Upper lobe of left lung (tissue), 6 donors: ENCODE data around the gene SQSTM1. TPM values are rescaled to one million over a fixed set of nuclear protein-coding genes. Genes with fewer than 3 reads are reported as not detected.

Experiments used
- ATAC-seq, 2 donors: fragments of 200-7000 bp; cut with Tn5 transposase; one replicate each; pipeline ENCODE4 v1.9.1; 2022; ENCODE audit warnings: mild to moderate bottlenecking in 2 of 2, moderate library complexity in 2 of 2; ENCODE audit not compliant: low FRiP score in 2 of 2
- DNase-seq, 2 donors: peaks; one replicate each; pipeline ENCODE4 v3.0.0-alpha.2; 2019 to 2020
- H3K27ac ChIP-seq, 4 donors: fragments of 200-600 bp; sonication (generic); one replicate each; pipeline ENCODE4 v1.5.1; 2016 to 2019
- H3K27me3 ChIP-seq, 4 donors: fragments of 200-600 bp; sonication (generic); one replicate each; pipeline ENCODE4 v1.5.1; 2017 to 2019
- H3K36me3 ChIP-seq, 4 donors: fragments of 200-600 bp; sonication (generic); one replicate each; pipeline ENCODE4 v1.5.1; 2016 to 2019
- H3K4me1 ChIP-seq, 4 donors: fragments of 200-600 bp; sonication (generic); one replicate each; pipeline ENCODE4 v1.5.1; 2018 to 2019
- H3K4me3 ChIP-seq, 4 donors: fragments of 200-600 bp; sonication (generic); one replicate each; pipeline ENCODE4 v1.5.1; 2017 to 2019; ENCODE audit warnings: mild to moderate bottlenecking in 2 of 4, moderate library complexity in 1 of 4
- H3K9me3 ChIP-seq, 4 donors: fragments of 200-600 bp; sonication (generic); one replicate each; pipeline ENCODE4 v1.5.1; 2018 to 2019
- CTCF ChIP-seq, 6 experiments: fragments of 450-650 bp in 4 of 6; fragments of 200-600 bp in 2 of 6; sonication (generic) in 2 of 6; IDR thresholded peaks; one replicate each; pipeline ENCODE4 v1.5.1; 2016 to 2019; ENCODE audit warnings: antibody characterized with exemption in 6 of 6
- EP300 ChIP-seq, 4 donors: sonication (generic); formaldehyde crosslinking; IDR thresholded peaks; one replicate each; pipeline ENCODE4 v1.5.1; 2017; ENCODE audit warnings: antibody characterized with exemption in 4 of 4, control low read depth in 2 of 4
- POLR2A ChIP-seq, 4 donors: fragments of 450-650 bp; IDR thresholded peaks; one replicate each; pipeline ENCODE4 v1.5.1; 2016 to 2017; ENCODE audit warnings: antibody characterized with exemption in 4 of 4, mild to moderate bottlenecking in 2 of 4
- POLR2AphosphoS5 ChIP-seq, 2 donors: sonication (generic); formaldehyde crosslinking; IDR thresholded peaks; one replicate each; pipeline ENCODE4 v1.5.1; 2017; ENCODE audit warnings: antibody characterized with exemption in 2 of 2
- WGBS, 2 donors: methylation state at CpG; one replicate each; pipeline ENCODE4 v1.1.5; 2017 to 2018; 5-methylcytosine and 5-hydroxymethylcytosine counted together
- total RNA-seq, 6 donors: library from RNA; depleted of rRNA in 4 of 6; stranded (reverse); fragments of >200 nt in 4 of 6; gene quantifications; one replicate each; pipeline versions ENCODE4 v1.1.0 to v1.2.1, GENCODE V29; 2016 to 2021
- donor health status: DM: no; HTN: no; CAD: no; lungs with moderate emphysema.
- donor health status: DM: no; HTN: yes; CAD: no; lungs with severe emphysema.

Gene SQSTM1
- total RNA-seq, 6 donors from 2014 or later = 390 to 666 (median 574) TPM

DNA sequence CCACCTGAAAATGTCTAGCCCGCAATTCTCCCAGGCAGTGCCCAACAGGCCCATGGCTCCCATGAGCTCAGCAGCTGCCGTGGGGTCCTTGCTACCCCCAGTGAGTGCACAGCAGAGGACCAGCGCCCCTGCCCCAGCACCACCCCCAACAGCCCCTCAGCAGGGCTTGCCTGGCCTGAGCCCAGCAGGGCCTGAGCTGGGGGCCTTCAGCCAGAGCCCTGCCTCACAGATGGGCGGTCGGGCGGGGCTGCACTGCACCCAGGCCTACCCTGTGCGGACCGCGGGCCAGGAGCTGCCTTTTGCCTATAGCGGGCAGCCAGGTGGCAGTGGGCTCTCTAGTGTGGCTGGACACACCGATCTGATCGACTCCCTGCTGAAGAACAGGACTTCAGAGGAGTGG is 46.3 kb upstream of the SQSTM1 start:
- Histone ChIP-seq H3K27ac (no peak overlapping the region), H3K9me3 (no peaks in the 10 kb centered on the region), H3K27me3 (no peaks in the 10 kb centered on the region), H3K4me1 (peaks cover 0 to 15% (median 9%) of the 10 kb centered on the region in 4 donors), H3K36me3 (peaks cover 32 to 100% (median 70%) of the 10 kb centered on the region in 4 donors), H3K4me3 (no peak overlapping the region)
- 93 to 96% methylated on average over 3 to 10 of the region's 12 CpGs for WGBS, 2 donors
- DNase-seq (peak in 1 of 2 donors; percentile 70), ATAC-seq (no peak)
- TF ChIP-seq POLR2AphosphoS5 (IDR thresholded peaks at IDR 0.05) (no peak), POLR2A (IDR thresholded peaks at IDR 0.05) (no peak), CTCF (IDR thresholded peaks at IDR 0.05) (no peak), EP300 (IDR thresholded peaks at IDR 0.05) (no peak)

- Histone ChIP-seq H3K9me3 (no peaks in the 10 kb centered on the region), H3K27me3 (no peaks in the 10 kb centered on the region), H3K36me3 (peaks cover 18 to 93% (median 50%) of the 10 kb centered on the region in 4 donors), H3K27ac (no peak overlapping the region), H3K4me3 (no peak overlapping the region), H3K4me1 (peaks cover 4 to 15% (median 7%) of the 10 kb centered on the region in 4 donors)
- WGBS, 2 donors = 81 to 82% methylated on average over 8 to 11 of the region's 11 CpGs
- ATAC-seq (peak in 1 of 2 donors; percentile 38), DNase-seq (no peak)
- no peak for TF ChIP-seq POLR2A (IDR thresholded peaks at IDR 0.05)
- no peak for TF ChIP-seq CTCF (IDR thresholded peaks at IDR 0.05)
- no peak for TF ChIP-seq POLR2AphosphoS5 (IDR thresholded peaks at IDR 0.05)
- no peak for TF ChIP-seq EP300 (IDR thresholded peaks at IDR 0.05)
Observed at GRCh38 chr5:179776411-179776938, 44.2 kb upstream of the SQSTM1 start.

DNA sequence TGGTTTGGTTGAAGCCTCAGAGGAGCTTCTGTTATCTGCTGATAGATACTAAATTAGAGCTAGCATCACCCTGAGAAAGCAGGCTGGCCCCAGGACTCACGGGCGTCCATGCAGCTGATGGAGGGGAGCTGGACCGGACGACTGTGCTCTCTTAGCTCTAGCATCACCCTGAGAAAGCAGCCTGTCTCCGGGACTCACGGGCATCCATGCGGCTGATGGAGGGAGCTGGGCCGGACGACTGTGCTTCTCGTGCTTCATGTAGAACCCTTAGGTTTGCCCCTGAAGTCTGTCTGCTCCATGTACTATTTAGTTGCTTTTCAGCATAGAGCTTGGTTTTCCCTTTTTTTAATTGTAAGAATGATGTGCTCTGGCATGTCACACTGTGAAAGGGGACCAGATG is 43.2 kb upstream of the SQSTM1 start:
- DNase-seq = no peak
- Histone ChIP-seq H3K4me3 (no peak overlapping the region), H3K4me1 (peaks cover 4 to 15% (median 7%) of the 10 kb centered on the region in 4 donors), H3K27me3 (no peaks in the 10 kb centered on the region), H3K36me3 (peaks cover 14 to 83% (median 40%) of the 10 kb centered on the region in 4 donors), H3K9me3 (no peaks in the 10 kb centered on the region), H3K27ac (no peak overlapping the region)
- no peak for ATAC-seq
- 94 to 95% methylated on average over 9 to 10 of the region's 10 CpGs for WGBS, 2 donors
- TF ChIP-seq EP300 (IDR thresholded peaks at IDR 0.05) = no peak
- TF ChIP-seq CTCF (IDR thresholded peaks at IDR 0.05) = no peak
- TF ChIP-seq POLR2A (IDR thresholded peaks at IDR 0.05) = no peak

DNA sequence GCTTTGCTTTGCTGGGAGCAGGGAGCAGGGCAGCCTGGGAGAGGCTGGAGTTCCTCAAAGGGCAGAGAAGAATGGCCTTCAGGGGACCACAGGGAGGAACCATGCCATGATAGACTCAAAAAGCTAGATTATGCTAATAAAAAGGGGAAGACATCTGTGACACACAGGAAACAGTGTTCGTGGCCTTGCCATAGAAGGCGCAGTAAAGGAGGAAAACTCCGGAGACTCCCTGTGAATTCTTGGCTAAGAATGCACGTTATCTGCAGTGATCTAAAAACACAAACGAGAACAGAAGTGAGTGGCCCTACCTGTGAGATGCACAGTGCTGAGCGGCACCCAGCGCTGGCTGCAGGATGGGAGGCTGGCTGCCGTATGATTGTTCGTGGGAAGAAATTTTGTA is 42.8 kb upstream of the SQSTM1 start:
- 59 to 75% methylated on average over 9 of the region's 9 CpGs for WGBS, 2 donors
- H3K4me1 ChIP-seq = peaks cover 4 to 15% (median 7%) of the 10 kb centered on the region in 4 donors
- H3K27me3 ChIP-seq = no peaks in the 10 kb centered on the region
- no peak overlapping the region for H3K27ac ChIP-seq
- H3K36me3 ChIP-seq = peaks cover 14 to 79% (median 36%) of the 10 kb centered on the region in 4 donors
- DNase-seq (no peak), ATAC-seq (peak in 1 of 2 donors; percentile 51)
- H3K9me3 ChIP-seq = no peaks in the 10 kb centered on the region
- TF ChIP-seq EP300 (IDR thresholded peaks at IDR 0.05) (no peak), POLR2A (IDR thresholded peaks at IDR 0.05) (no peak), CTCF (IDR thresholded peaks at IDR 0.05) (no peak), POLR2AphosphoS5 (IDR thresholded peaks at IDR 0.05) (no peak)
- no peak overlapping the region for H3K4me3 ChIP-seq

DNA sequence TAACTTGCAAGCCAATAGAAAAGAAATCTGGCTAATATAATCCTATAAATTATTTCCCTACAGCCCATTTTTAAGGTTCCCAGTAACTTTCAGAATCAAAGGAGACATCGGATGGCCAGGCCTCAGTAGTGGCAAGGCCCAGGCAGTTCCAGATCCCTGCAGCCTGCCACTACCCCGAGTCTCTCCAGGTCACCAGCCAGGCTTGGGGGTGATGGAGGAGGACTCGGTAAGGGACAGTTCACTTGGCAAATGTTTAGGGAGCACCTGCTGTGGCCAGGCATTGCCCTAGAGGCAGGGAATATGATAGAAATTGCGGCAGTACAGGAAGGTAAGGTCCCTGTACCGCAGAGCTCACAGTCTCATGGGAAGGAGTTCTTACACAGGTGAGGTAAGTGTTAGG is 42.1 kb upstream of the SQSTM1 start:
- DNase-seq (no peak), ATAC-seq (no peak)
- H3K9me3 ChIP-seq = no peaks in the 10 kb centered on the region
- WGBS, 2 donors = 94 to 99% methylated on average over 5 of the region's 5 CpGs
- no peak overlapping the region for H3K4me3 ChIP-seq
- H3K27me3 ChIP-seq = no peaks in the 10 kb centered on the region
- TF ChIP-seq POLR2A (IDR thresholded peaks at IDR 0.05) (no peak), CTCF (IDR thresholded peaks at IDR 0.05) (no peak), POLR2AphosphoS5 (IDR thresholded peaks at IDR 0.05) (no peak), EP300 (IDR thresholded peaks at IDR 0.05) (no peak)
- no peak overlapping the region for H3K27ac ChIP-seq
- H3K36me3 ChIP-seq = peaks cover 8 to 72% (median 29%) of the 10 kb centered on the region in 4 donors
- peaks cover 4 to 15% (median 7%) of the 10 kb centered on the region in 4 donors for H3K4me1 ChIP-seq
